Neuronal stem cell (in vitro differentiated cells): ENCODE data around the gene PLXNA3. TPM values are rescaled to one million over a fixed set of nuclear protein-coding genes. Genes with fewer than 3 reads are reported as not detected.

Source experiments
- DNase-seq: peaks from one replicate; pipeline ENCODE4 v3.0.0-alpha.2; 2013; ENCODE audit warnings: low spot score
- H2AFZ ChIP-seq: one replicate; pipeline ENCODE4 v1.6.1; 2013; ENCODE audit warnings: mild to moderate bottlenecking, low read length, inconsistent platforms
- H2AK5ac ChIP-seq: 2 replicates; pipeline ENCODE4 v1.6.1; 2013; ENCODE audit warnings: low read depth, mild to moderate bottlenecking, inconsistent platforms, low read length, moderate library complexity, mixed read lengths
- H2BK120ac ChIP-seq: 2 replicates; pipeline ENCODE4 v1.6.1; 2013; ENCODE audit warnings: low read depth, mild to moderate bottlenecking, inconsistent platforms, low read length, moderate library complexity, mixed read lengths
- H2BK12ac ChIP-seq: one replicate; pipeline ENCODE4 v1.6.1; 2013; ENCODE audit warnings: low read length, inconsistent platforms
- H2BK15ac ChIP-seq: 2 replicates; pipeline ENCODE4 v1.6.1; 2013; ENCODE audit warnings: mild to moderate bottlenecking, low read length, inconsistent platforms, mixed read lengths
- H2BK5ac ChIP-seq: one replicate; pipeline ENCODE4 v1.6.1; 2013; ENCODE audit warnings: inconsistent platforms, mild to moderate bottlenecking, low read length, moderate library complexity
- H3K14ac ChIP-seq: one replicate; pipeline ENCODE4 v1.6.1; 2013; ENCODE audit warnings: low read length, inconsistent platforms
- H3K18ac ChIP-seq: 2 replicates; pipeline ENCODE4 v1.6.1; 2013; ENCODE audit warnings: low read length, inconsistent platforms
- H3K23ac ChIP-seq: 2 replicates; pipeline ENCODE4 v1.6.1; 2013; ENCODE audit warnings: low read depth, mild to moderate bottlenecking, mixed read lengths, low read length, inconsistent platforms; ENCODE audit not compliant: poor library complexity
- H3K27ac ChIP-seq: replicated peaks from 3 replicates; pipeline ENCODE4 v1.5.1; 2013; ENCODE audit warnings: low read length, inconsistent platforms
- H3K27me3 ChIP-seq, 3 experiments: 2 replicates each; pipeline ENCODE4 v1.6.1; 2013; ENCODE audit warnings: low read length in 3 of 3, mild to moderate bottlenecking in 2 of 3, inconsistent platforms in 1 of 3, low read depth in 1 of 3, mixed read lengths in 1 of 3, moderate library complexity in 1 of 3; ENCODE audit not compliant: control insufficient read depth in 3 of 3, insufficient read depth in 3 of 3
- H3K36me3 ChIP-seq, 2 donors: replicated peaks in 1 of 2; 2 replicates each; pipeline ENCODE4 v1.6.1; 2013; ENCODE audit warnings: low read length in 2 of 2; ENCODE audit not compliant: control insufficient read depth in 2 of 2, insufficient read depth in 2 of 2
- H3K4ac ChIP-seq: 2 replicates; pipeline ENCODE4 v1.6.1; 2013; ENCODE audit warnings: inconsistent platforms, mild to moderate bottlenecking, low read length, moderate library complexity
- H3K4me1 ChIP-seq, 2 donors: 1 replicate in 1 of 2; 2 replicates in 1 of 2; pipeline ENCODE4 v1.6.1; 2013; ENCODE audit warnings: low read length in 2 of 2, low read depth in 1 of 2; ENCODE audit not compliant: control insufficient read depth in 2 of 2, insufficient read depth in 1 of 2
- H3K4me2 ChIP-seq: one replicate; pipeline ENCODE4 v1.6.1; 2013; ENCODE audit warnings: mild to moderate bottlenecking, low read length, inconsistent platforms; ENCODE audit not compliant: insufficient read depth, poor library complexity, severe bottlenecking
- H3K4me3 ChIP-seq, 2 donors: 2 replicates each; pipeline ENCODE4 v1.5.1; 2013; ENCODE audit warnings: low read length in 2 of 2, mild to moderate bottlenecking in 2 of 2, inconsistent platforms in 1 of 2, moderate library complexity in 1 of 2
- H3K79me1 ChIP-seq: one replicate; pipeline ENCODE4 v1.6.1; 2013; ENCODE audit warnings: low read depth, mild to moderate bottlenecking, inconsistent platforms, low read length, moderate library complexity
- H3K9ac ChIP-seq: one replicate; pipeline ENCODE4 v1.6.1; 2013; ENCODE audit warnings: mild to moderate bottlenecking, low read depth, low read length, inconsistent platforms; ENCODE audit not compliant: poor library complexity
- H3K9me3 ChIP-seq, 2 donors: replicated peaks in 1 of 2; 2 replicates each; pipeline versions ENCODE3 to v1.6.1; 2013; ENCODE audit warnings: low read length in 2 of 2, mild to moderate bottlenecking in 2 of 2, inconsistent platforms in 1 of 2, low read depth in 1 of 2, mixed read lengths in 1 of 2, moderate library complexity in 1 of 2; ENCODE audit not compliant: control insufficient read depth in 2 of 2, insufficient read depth in 1 of 2
- H4K8ac ChIP-seq: one replicate; pipeline ENCODE4 v1.6.1; 2013; ENCODE audit warnings: low read depth, mild to moderate bottlenecking, inconsistent platforms, low read length, moderate library complexity
- H4K91ac ChIP-seq: one replicate; pipeline ENCODE4 v1.6.1; 2013; ENCODE audit warnings: low read length, low read depth, mild to moderate bottlenecking, inconsistent platforms; ENCODE audit not compliant: poor library complexity
- WGBS, 2 donors: extraction: QIAGEN DNeasy Blood & Tissue Kit; methylation state at CpG; one replicate each; pipeline ENCODE4 v1.1.7; 2013; ENCODE audit warnings: missing lambda C conversion rate in 2 of 2, mixed read lengths in 1 of 2; ENCODE audit not compliant: insufficient read length in 2 of 2, insufficient replicate concordance in 1 of 2; ENCODE audit errors: extremely low coverage in 2 of 2; 5-methylcytosine and 5-hydroxymethylcytosine counted together
- small RNA-seq: library from polyadenylated mRNA; stranded (forward); fragments of <200 nt; extraction: miRNeasy Mini kit (QIAGEN cat#:217004); gene quantifications from one replicate; pipeline ENCODE3, GENCODE V24; 2013; ENCODE audit not compliant: insufficient read depth

The PLXNA3 gene

DNA sequence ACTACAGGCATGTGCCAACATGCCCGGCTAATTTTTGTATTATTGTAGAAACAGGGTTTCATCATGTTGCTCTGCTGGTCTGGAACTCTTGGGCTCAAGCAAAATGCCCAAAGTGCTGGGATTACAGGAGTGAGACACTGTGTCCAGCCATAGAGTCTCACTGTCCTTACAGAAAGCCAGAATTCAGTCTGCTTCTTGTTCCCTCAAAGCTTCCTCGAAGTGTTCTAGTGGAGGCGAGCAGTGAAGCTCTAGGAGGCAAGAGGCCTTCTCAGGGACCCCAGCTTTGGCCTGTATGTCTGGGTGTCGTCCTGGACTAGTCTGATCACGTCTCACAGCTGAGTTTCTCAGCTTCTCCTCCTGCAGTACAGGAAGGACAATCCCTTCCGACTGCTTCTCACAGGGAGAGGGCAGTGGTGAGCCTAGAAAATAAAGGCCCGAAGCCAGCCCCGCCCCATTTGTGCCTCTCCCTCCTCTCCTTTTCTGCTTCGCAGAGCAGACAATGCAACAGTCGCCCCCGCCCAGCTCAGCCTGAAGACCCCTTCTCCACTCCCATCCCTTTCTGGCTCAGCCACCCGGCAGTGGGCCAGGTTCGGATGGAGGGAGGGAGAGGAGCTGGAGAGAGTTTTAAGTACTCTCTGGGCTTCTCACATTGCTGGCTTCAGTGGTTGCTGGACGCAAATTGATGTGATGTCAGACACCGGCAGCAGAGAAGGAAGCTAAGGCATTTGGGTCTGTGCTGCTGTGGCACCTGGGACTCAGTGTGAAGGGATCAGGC is 69.0 kb downstream of the PLXNA3 start:
- Histone ChIP-seq H3K4me2 (peak overlapping the region; percentile 43), H2BK15ac (no peak overlapping the region), H2AK5ac (no peak overlapping the region), H2BK5ac (no peak overlapping the region), H3K9me3 (no peaks in the 10 kb centered on the region), H2BK120ac (no peak overlapping the region), H3K4me1 (peaks cover 3 to 7% of the 10 kb centered on the region in 2 donors), H4K8ac (no peak overlapping the region), H3K4ac (no peak overlapping the region), H2BK12ac (no peak overlapping the region), H3K4me3 (no peak overlapping the region), H3K14ac (no peak overlapping the region), H3K27ac (peak overlapping the region; percentile 60), H4K91ac (no peak overlapping the region), H3K27me3 (no peaks in the 10 kb centered on the region), H3K36me3 (peaks cover 0 to 8% of the 10 kb centered on the region in 2 donors), H2AFZ (peak overlapping the region; percentile 73), H3K18ac (peak overlapping the region; percentile 71), H3K9ac (peak overlapping the region; percentile 63), H3K23ac (no peak overlapping the region), H3K79me1 (no peaks in the 10 kb centered on the region)
- peak; percentile 50 for DNase-seq
- no CpG with 5 or more reads among the region's 15 CpGs for WGBS, 2 donors

Small RNAs within 50 kb of the gene (small RNA-seq; reads per million reads assigned to genes)
- gene MIR6858 (3.2 reads per million), gene RN7SL697P (not detected)
